Left ventricle myocardium superior (tissue), 1 donor: ENCODE results near the gene TPPP2. TPM values are rescaled to one million over a fixed set of nuclear protein-coding genes. Genes with fewer than 3 reads are reported as not detected.
"Not testable (repeated sequence)": the region's sequence is repeated elsewhere in the genome, so short reads cannot be mapped to it uniquely, and the experiment has no call there.

Experiments
- ATAC-seq: fragments of 200-7000 bp; cut with Tn5 transposase; one replicate; pipeline ENCODE4 v1.9.1; 2020; ENCODE audit warnings: mild to moderate bottlenecking, moderate library complexity
- DNase-seq: peaks from one replicate; pipeline ENCODE4 v3.0.0-alpha.2; 2020
- intact Hi-C: fragments of 100-400 bp; cut with micrococcal nuclease; formaldehyde crosslinking; loops from one replicate; pipeline ENCODE4 v1.11.0; 2022
- total RNA-seq: library from RNA; stranded (reverse); fragmentation: NEBNext Ultra II Directional; extraction: Animal tissue kit (Norgen Biotek cat#: 25700); gene quantifications from one replicate; pipeline ENCODE4 v1.2.1, GENCODE V29; 2021
- donor health status: DM: no; HTN: yes; CAD: no; lungs with severe emphysema.

Gene TPPP2
- total RNA-seq, 1 donor from 2014 or later, result 1.2 TPM

DNA sequence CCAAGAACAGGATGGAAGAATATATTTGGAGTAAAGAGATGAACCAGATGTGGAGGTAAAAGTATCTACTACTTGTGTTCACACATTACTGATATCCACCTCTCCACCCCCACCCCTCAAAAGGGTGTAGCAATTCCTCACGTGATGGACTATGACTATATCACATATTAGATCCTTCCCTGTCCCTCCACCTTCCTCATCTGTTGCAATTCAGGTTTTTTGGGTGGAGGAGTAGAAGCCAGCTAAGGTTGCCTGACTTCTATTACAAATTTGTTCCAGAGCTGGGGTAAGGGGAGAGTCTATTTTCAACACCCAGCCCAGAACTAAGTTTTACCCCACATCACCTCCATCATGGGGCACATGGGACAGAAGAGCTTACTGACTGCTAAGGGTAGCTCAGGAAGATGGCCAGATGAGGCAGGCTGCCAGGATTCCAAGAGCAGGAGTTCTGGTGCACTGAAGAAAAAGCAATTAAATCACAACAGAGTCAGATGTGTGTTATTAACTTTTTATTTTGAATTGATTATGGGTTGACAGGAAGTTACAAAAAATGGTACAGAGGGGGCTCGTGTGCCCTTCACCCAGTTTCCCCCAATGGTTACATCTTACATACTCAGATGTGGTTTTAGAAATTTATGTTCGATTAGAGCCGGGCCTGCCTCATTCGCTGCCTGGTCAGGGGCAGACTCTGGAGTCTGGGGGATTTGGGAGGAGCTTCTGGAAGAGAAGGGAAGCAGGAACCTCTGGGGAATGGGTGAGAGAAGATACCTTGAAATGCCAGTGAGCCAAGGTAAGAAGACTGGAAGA, 2.5 kb downstream of the TPPP2 start:
- no peak for ATAC-seq
- intact Hi-C loops, result no loop called here

DNA sequence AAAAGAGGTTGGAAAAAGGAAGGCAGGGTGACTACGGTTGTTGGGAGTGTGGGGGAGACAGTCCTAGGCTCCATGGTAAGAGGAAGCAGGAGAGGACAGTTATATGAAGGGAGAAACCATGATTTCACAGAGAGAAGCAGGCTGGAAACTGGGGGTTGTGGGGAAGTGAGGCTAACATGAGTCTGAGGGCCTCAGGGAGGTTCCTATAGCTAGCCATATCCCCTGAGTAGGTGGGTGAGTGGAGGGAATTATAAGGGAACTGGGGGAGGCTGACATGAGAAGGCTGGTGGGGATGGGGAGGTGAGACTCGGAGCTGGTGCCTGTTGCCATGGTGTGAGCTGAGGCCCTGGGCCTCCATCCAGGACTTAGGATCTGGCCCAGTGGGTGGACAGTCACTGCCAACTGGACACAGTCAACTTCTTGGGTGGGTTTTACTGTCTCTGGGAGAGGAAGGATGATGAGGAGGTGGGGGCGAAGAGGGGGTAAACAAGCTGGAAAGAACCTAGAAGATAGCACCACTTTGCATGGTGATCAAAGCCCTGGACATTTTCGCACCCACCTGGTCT, 3.2 kb downstream of the TPPP2 start:
- no peak for DNase-seq
- intact Hi-C loops, result no loop called here
- ATAC-seq, result no peak

More for the DNA sequence above, 2.5 kb downstream of the TPPP2 start:
- DNase-seq, result no peak

DNA sequence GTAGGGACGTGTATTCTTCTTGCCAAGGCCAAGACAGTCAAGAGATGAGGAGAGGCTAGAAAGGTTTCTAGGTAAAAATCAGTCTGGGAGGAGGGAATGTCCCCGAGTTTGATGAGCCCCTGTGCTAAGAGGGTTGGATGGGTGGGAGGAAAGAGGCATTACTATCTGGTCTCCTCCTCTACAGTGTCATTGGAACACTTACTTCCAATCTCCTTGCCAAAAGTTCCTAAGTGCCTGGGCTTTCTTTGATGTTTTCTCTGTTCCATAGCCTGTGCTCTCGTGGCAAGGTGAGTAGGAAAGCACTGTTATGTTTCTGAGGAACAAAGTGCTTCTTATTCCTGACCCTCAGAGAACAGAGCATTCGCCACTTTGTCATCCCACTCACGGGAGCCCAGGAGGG, 4.7 kb downstream of the TPPP2 start, which contains the start of gene RNASE13:
Gene RNASE13, minus strand, starts transcription at position 101 of the 400 bp plus-strand sequence. CDS start 519 bp downstream, outside the sequence.
- DNase-seq (no peak), ATAC-seq (no peak)
- intact Hi-C loops, result no loop called here

DNA sequence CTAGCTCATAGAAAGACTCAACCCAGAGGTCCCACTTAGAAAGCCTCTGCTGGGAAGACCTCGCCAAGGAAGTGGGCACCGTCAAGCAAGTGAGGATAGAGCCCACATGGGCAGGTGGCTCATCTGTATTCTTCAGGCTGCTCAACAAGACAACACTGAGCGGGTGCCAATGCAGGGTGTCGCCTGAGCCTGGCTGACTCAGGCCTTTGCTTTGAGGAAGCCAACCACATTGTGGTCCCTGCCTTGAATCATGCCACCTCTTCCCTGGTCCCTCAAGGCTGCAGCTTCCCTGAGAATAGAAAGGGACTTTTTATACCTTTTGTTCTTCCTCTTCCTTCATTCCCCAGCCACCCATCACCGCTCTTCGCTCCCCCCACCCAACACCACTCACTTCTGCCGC, 6.7 kb downstream of the TPPP2 start:
- no peak for ATAC-seq
- intact Hi-C loops, result no loop called here
- no peak for DNase-seq

DNA sequence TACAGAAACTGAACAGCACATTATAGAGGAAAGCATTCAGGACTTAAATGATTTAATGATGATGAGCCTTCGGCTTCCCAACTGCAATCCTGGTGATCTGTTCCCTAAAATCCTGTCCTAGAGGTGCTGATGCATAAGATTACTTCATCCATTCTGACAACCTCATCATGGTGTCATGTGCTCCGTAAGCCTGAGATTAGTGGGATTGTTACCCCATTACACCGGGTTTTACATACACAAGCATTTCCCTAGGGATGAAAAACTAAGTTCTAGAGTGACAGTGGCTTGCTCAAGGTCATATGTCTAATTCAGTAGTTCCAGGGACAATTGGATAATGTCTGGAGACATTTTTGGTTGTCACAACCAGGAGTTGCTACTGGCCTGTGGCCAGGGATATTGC, 7.1 kb downstream of the TPPP2 start:
- no peak for ATAC-seq
- intact Hi-C loops, result no loop called here

DNA sequence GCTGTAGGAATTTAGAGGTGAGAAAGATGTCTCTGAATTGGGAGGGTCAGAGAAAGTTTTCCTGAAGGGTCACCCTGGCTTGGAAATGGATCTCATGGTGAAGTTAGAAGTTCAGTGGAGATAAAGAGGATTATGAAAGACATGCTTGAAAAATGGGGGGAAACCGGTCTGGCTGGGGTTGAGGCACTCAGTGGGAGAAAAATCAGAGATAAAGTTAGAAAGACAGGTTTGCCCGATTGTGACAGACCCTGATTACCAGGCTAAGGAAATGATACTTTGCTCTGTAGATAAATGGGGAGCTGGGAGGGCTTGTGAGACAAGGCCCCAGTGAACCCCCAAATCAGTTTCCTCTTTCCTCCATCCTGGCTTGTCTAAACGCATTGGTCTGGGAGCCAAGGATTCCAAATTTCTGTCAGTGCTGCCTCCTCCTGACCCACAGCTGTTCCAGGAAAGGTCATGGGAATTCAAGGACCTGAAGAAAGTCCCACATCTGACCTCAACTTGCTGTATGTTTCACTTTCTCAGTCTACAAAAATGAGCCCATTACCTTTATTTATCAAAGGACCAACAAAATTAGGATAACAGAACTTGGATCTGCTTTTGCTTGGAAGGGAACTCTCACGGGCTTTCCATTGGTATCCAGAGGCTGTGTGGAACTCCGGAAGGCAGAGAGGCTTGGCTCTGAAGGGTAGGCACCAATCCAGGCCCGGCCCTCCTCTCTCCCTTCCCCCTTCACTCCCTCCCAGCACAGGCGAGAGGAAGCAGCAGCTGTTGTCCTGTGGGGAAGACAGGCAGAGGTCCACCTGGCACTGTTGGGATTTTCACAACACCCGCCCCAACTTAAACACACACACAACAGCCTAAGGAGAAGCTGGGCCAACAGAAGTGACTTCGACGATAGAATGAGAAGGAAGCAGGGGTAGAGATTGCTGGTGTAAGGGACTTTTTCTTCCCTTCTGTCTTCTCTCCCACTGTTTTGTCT, 8.7 kb downstream of the TPPP2 start:
- DNase-seq (peak; percentile 90), ATAC-seq (peak; percentile 95)
- intact Hi-C loops, result no loop called here

More for the DNA sequence above, 7.1 kb downstream of the TPPP2 start:
- DNase-seq, result no peak

DNA sequence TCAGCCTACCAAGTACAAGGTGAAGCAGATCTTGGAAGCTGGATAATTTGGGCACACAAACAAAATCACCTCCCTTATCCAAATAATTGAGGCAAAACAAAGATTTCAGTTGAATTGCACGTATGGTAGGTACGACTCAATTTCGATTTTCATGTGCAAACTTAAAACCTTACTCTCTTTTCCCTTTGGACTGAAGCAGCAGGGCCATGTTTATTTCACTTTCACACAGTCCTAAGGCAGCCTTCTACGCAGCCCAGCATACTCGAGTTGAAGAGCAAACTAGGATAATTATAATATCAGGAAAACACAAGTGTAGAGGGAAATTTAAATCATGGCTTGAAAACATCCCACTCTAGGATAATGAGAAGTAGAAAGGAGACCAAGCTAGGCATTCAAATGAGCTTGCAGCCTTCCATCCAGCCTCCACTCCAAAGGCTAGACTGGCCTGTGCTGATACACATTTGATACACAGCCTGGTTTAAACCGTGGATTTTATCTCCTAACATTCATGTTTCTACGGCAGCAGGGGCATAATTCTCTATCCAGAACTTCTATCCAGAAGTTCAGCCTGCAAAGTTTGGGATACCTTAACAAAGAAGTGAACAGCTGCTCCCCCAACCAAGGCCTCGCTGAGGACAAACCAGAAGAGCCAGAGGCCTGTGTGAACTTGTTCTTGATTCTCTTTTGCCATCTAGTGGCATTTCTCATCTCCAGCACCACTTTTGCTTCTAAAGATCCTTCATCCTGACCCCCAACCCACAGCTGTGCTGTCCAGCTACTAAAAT, 9.8 kb downstream of the TPPP2 start:
- intact Hi-C loops, result loop anchor here (2.0 kb wide), 1 partner anchor 25 kb away; no protein-coding TSS in a partner anchor
- peak; percentile 48 for DNase-seq
- ATAC-seq, result peak; percentile 73

DNA sequence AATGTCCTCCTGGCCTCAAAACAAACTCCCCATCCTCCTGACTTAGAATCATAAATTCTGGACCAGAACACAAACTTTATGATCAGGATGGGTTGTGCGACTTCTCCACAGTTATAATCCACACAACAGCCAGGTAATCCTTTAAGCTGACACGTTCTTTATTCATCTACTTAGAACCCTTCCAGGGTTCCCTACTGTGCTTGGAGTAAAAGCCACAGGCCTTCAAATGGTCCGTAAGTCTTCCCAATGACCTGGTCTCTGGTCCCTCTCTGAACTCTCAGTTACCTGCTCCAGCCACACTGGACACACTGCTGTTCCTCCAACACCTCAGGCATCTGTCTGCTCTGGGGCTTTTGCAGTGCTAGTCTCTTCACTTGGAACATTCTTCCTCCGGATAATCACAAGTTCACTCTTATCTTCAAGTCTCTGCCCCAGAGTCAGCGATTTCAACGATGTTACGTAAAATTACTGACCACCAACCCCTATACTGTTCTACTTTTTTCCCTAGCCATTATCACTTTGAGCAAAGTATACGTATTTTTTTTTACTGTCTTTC, 10.4 kb downstream of the TPPP2 start:
- DNase-seq, result no peak
- ATAC-seq, result no peak
- intact Hi-C loops, result loop anchor here (2.0 kb wide), 1 partner anchor 26 kb away; no protein-coding TSS in a partner anchor

DNA sequence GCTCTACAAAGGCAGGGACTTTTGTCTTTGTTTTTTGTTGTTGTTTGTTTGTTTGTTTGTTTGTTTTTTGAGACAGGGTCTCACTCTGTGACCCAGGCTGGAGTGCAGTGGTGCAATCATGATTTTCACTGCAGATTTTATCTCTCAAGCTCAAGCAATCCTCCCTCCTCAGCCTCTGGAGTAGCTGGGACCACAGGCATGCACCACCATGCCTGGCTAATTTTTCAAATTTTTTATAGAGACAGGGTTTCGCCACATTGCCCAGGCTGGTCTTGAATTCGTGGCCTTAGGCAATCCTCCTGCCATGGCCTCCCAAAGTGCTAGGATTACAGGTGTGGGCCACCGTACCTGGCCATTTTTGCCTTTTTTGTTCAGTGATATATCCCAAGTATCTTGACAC, 10.9 kb downstream of the TPPP2 start:
- intact Hi-C loops, result loop anchor here (2.0 kb wide), 1 partner anchor 26 kb away; no protein-coding TSS in a partner anchor
- ATAC-seq, result not testable (repeated sequence)

DNA sequence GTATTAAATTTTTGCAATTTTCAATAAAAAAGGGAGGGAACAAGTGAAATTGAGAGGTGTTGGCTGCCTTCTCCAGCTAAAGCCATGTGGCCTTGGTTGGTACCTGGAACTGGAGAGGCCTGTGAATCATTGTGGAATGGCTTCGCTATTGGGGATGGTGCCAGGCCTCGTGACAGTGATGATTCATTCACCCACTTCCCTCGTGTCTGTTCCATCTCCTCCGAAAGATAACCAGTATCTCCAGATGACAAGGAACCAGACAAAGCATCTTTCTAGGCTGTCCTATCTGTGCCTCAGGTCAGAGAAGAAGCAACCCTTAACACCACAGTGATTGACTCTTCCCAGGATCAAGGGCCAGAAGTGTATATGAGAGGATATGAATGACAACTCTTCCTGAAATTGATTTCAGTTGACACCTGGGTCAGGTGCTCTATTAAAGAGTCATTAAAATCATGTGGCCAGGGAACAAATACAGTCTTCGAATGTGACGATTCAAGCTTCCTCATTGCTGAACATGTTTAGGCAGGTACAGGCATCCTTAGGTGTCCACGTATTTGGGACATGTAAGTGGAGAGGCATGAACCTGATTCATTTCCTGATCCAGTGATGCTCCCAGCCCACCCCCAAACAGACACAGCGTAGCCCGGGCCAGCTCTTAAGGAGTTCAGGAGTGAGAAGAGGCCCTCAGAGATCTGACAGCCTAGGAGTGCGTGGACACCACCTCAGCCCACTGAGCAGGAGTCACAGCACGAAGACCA, 11.8 kb downstream of the TPPP2 start, which contains the start of gene RNASE7:
Gene RNASE7, plus strand, starts transcription at position 687 of the 758 bp plus-strand sequence. CDS start 631 bp downstream, outside the sequence.
- intact Hi-C loops, result loop anchor here (2.0 kb wide), 1 partner anchor 27 kb away; no protein-coding TSS in a partner anchor
- DNase-seq (no peak), ATAC-seq (no peak)

More for the DNA sequence above, 10.9 kb downstream of the TPPP2 start:
- not testable (repeated sequence) for DNase-seq

DNA sequence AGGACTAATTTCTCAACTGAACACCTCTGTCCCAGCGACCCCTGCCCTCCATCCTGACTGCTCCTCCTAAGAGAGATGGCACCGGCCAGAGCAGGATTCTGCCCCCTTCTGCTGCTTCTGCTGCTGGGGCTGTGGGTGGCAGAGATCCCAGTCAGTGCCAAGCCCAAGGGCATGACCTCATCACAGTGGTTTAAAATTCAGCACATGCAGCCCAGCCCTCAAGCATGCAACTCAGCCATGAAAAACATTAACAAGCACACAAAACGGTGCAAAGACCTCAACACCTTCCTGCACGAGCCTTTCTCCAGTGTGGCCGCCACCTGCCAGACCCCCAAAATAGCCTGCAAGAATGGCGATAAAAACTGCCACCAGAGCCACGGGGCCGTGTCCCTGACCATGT, 12.9 kb downstream of the TPPP2 start:
- peak; percentile 24 for ATAC-seq
- intact Hi-C loops, result no loop called here

DNA sequence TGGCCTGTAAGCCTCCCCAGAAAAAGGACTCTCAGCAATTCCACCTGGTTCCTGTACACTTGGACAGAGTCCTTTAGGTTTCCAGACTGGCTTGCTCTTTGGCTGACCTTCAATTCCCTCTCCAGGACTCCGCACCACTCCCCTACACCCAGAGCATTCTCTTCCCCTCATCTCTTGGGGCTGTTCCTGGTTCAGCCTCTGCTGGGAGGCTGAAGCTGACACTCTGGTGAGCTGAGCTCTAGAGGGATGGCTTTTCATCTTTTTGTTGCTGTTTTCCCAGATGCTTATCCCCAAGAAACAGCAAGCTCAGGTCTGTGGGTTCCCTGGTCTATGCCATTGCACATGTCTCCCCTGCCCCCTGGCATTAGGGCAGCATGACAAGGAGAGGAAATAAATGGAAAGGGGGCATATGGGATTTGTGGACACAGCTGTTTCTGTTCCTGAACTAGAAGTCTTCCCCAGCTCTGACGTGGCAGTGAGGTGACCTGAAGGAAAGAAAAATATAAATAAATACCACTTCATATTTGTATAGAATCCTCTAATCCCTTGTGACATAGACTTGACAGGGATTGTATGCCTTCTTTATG, 13.5 kb downstream of the TPPP2 start:
- DNase-seq, result no peak
- peak; percentile 17 for ATAC-seq
- intact Hi-C loops, result no loop called here

More for the DNA sequence above, 12.9 kb downstream of the TPPP2 start:
- peak; percentile 42 for DNase-seq

DNA sequence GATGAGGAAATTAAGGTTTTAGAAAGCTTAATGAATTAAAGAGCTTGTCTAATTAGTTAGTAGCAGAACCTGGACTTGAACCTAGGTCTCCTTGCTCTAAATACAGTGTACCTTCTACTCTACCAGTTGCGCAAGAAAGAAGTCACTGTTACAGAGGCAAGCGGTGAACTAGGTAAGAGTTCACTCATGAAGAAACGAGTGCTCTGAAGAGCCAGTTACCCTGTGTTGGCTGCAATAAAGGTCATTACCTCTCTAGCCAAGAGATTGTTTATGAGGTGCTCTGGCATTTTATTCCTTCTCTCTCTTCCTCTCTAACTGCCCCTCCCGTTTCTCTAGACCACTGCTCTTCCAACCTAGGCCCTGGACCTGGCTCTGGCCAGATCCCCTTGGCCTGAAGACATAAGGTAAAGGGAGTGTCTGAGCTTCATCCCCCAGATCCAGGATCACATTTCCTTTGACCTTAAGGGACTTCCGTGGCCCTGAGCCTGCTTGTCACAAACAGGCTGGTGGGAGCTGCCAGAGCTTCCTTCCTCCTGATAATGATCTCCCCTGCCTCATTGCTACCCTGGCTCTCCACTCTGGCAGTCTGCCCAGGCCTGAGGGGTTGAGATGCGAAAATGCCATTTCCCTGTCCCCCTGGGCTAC, 14.1 kb downstream of the TPPP2 start:
- DNase-seq (peak; percentile 53), ATAC-seq (peak; percentile 39)
- intact Hi-C loops, result no loop called here

DNA sequence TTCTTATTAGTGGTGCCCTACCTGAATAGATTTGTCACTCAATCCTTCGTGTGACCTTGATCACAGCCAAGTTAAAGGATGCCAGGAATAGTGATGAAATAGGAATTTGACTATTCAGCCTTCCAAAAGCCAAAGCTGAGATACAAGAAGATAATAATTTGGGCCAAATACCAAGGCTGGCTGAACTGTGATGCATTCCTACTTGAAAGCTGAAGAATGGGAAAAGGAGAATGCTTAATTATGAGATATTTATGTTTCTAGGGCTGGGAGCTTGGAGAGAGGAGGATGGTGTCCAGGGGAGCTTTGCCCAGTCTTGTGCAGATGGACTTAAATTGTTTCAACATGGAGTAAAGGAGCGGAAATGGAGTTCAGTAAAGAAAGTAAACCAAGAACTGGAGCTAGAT, 17.4 kb downstream of the TPPP2 start:
- ATAC-seq (no peak), DNase-seq (no peak)
- intact Hi-C loops, result no loop called here

DNA sequence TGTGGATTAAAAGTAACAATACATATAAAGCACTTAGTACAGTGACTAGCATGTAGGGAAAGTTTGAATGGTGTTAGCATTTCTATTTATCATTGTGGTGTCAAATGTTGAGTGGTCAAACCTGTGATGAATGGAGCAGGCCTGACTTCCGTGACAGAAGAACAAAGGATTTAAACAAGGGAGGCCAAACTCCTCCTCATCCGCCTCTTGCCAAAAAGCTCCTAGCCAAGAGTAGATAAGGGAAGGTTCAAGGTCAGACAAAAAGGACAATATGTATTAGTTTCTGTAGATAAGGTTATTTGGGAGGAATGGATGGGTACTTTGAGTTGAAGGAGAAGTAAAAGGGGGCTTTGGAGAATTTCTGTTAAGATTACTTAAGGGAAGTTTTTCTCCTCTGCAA, 18.6 kb downstream of the TPPP2 start:
- intact Hi-C loops, result no loop called here
- DNase-seq, result no peak
- peak; percentile 42 for ATAC-seq

DNA sequence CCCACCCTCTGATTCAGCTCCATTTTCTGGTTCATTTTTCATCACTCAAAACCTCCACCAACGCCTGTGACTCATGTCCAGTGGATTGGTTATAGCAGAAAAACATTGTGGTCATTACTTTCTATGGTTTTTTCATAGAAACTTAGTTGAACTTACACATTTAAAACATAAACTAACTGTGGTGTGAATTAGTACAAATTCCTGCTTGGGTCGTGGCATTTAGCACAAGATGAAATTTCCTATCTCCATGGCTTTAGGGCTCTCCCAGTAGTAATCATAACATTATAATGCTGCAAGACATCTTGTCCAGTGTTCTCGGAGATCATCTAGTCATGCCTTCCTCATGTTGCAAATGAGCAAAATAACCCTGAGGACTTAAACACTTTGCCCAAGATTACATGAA, 19.3 kb downstream of the TPPP2 start:
- DNase-seq (no peak), ATAC-seq (no peak)
- intact Hi-C loops, result no loop called here
